ENCODE results near the gene ZNF311.
A peak's percentile ranks its signal among the peaks of the same experiment; 100 is the strongest.

ZNF311 gene

DNA sequence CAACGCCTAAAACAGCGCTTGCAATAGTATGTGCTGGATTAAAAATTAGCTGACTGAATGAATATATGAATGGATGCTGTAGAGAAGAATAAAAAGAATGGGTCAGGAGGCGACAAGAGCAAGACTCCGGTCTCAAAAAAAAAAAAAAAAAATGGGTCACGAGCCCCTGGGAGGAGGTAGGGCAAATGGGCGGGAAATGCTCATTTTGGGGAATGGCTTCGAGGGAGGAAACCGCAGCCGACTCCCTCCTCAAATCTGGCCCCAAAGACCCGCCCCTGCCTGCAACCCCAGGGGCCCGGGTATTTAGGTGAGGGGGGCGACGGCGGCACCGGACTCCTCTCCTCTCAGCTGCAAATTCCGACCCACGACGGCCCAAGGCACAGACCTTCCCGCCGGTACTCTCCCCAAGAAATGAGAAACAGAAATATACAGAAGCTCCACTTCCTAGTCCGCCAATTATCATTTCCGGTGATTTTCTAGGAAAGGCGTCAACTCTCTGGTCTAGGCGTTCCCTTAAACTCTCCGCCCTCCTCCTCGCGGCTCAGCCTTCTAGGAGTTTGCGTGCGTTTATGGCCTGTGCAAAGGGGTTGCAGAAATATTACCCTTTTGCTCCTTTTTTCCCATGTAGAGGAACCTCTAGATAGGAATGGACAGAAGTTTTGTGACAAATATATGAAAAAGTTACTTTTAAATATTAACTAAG lies at the start of gene ZNF311:
Gene ZNF311 (minus strand): TSS at position 133 of the 703 bp plus-strand sequence. CDS start 1,361 bp downstream, outside the sequence.
- peak; percentile 37 for DNase-seq (ENCODE audit: low spot score)

DNA sequence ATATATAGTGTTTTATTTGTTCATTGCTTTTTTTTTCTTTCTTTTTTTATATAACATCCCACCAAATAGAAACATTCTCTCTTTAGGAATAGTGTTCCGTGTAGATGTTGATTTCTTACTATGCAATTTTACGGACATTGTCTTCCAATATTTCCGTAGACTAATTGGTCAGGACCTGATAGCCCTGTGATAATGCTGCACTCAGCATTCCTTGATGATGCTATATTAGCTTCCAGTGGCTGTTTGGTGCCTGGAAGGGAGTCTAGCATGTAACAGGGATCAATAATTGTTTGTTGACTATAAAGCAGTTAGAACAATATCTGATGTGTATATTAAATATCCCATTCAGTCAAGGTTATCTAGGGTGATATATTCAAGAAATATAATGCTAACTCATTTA lies 46.6 kb upstream of the ZNF311 start:
- no peak for DNase-seq (ENCODE audit: low spot score)

DNA sequence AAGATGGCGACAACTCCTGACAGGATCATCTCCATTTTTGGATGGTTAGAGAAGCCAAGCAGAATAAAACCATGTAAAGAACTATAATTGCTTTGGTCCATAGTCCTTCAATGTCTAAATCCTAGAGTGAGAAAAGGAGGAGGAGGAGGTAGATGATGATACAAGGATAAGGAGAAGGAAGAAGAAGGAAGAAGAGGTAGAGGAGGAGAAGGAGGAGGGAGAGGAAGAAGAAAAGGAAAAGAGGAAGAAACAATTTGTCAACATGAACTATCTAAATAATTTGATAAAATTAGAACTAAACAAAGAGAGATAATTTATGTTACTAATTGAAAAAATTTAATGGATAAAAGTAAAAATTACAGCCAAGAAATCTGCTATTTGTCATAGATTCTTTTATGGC lies 40.0 kb upstream of the ZNF311 start, which contains the start of gene OR2W1:
Gene OR2W1 (minus strand): TSS at position 101 of the 400 bp plus-strand sequence. CDS start 0 bp downstream, at position 101.
- DNase-seq (ENCODE audit: low spot score) = no peak

DNA sequence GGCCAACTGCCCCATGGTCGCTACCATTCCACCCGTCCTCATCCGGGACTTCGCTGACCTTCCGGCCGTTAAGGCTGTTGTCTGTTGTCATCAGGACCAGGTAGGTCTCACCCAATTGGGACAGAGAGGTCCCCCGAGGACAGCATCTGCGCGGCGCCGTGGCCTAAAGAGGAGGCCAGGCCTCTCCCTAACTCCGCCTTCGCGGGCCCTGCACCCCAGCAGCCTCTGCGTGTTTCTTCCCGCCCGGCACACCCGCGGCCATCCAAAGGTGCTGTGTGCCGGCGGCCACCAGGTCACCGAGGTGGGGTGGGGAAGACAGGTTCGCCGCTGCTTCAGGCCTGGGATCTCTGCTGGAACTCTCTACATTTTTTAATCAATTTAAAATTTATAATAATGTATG lies 30.8 kb upstream of the ZNF311 start:
- no peak for DNase-seq (ENCODE audit: low spot score)

DNA sequence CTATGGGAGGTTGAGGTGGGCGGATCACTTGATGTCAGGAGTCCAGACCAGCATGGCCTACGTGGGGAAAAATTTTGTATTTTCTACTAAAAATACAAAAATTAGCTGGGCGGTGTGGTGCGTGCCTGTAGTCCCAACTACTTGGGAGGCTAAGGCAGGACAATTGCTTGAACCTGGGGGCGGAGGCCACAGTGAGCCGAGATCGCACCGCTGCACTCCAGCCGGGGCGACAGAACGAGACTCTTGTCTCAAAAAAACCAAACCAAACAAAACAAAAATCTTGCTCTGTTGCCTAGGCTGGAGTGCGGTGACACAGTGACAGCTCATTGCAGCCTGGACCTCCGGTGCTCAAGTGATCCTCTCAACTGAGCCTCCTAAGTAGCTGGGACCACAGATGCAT lies 23.7 kb upstream of the ZNF311 start:
- DNase-seq (ENCODE audit: low spot score) = no peak

DNA sequence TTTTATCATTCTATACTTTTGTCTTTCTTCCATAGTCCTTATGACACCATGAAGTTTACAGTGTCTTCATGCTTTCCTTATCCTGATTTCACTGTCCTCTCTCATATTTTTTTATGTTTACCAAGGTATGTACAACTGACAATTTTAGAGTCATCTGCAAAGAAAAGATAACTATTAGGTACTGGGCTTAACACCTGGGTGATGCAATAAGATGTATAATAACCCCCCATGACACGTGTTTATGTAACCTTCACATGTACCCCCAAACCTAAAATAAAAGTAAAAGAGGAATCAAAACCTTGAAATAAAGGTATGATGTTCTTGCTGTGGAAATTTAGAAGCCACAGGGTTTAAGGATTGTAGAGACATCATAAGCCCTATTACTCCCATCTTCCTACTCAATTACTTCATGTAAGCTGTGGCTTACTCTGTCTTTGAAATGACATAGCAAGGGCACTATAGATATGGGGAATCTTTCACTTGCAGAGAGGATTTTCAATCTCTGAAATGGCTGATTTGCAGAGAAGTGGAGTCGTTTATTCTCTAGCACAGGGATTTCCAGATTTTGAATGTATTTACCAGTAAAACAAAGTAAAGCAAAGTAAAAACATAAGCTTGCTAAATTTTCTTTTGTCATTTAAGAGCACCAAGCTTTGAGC lies 20.9 kb upstream of the ZNF311 start:
- no peak for DNase-seq (ENCODE audit: low spot score)

DNA sequence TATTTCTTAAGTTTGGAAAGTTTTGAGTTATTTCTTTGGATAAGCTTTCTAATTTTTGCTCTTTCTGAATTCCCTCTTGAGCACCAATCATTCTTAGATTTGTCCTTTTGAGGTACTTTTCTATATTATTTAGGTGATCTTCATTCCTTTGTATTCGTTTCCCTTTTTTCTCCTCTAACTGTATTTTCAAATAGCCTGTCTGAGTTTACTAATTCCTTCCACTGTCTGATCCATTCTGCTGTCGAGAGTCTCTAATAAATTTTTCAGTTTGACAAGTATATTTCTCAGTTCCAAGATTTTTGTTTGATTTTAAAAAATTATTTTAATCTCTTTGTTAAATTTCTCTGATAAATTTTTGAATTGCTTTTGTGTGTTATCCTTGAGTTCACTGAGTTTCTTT lies 16.3 kb upstream of the ZNF311 start:
- DNase-seq (ENCODE audit: low spot score) = no peak

DNA sequence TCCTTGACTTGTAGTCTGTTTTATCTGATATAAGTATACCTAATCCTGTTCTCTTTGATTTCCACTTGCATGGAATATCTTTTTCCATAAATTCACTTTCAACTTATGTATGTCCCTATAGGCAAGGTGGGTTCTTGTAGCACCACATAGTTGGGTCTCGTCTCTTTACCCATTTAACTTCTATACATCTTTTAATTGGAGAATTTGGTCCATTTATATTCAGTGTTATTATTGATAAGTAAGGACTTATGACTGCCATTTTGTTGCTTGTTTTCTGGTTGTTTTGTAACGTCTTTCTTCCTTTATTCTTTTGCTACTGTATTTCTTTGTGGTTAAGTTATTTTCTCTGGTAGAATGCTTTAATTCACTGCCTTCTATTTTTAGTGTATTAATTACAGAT lies 14.5 kb upstream of the ZNF311 start:
- DNase-seq (ENCODE audit: low spot score) = no peak

DNA sequence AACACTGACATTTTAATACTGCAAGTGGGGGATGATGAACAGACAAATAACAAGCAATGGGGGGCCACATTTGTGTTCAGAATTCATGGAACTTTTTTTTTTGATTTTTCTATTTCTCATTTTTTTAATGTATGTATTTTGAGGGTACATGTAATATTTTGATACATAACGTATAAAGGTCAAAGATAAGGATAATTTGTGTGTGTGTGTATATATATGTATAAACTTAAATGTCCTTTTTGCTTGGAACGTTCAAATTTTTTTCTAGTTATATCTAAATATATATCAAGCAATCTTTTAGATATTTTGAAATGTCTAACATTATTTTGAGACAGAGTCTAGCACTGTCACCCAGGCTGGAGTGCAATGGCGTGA lies 12.3 kb upstream of the ZNF311 start:
- no peak for DNase-seq (ENCODE audit: low spot score)

DNA sequence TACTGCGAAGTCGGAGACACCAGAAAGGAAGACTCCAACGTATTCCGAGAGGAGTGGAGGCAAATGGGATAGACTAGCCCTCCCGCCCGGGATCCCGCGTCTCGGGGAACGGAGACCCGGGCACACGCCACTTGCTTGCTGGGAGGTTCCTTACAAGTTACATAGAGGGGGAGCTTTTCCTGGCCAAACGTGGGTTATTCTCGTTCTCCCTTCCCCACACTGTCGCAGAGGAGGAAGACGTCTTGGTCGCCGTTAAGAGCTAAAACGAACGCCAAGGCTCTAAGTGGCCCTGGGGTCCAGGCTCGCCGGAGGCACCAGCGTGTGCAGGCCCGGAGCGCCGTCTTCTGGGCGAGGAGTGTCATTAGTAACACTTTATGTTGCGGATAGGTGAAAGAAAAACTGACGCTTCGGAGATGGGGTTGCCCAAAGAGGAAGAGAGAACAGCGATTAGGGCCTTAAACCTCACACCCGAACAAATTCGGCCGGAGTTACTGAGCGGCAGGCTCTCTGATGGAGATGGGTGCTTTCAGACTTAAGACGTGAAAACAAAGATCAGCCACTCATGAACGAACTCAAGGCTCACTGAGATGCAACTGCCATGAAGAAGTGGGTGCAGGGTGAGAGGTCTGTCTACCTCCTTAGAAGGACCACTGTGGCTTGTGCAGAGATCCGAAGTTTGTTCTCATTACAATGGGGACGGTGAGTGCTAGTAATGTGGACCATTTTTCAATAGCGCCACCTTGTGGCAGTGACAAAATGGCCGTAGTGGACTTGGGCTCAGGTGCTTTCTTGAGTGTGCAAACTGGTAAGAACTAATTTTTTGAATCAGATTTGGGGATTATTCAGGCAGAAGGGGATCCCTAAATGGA lies 11.7 kb upstream of the ZNF311 start:
- DNase-seq (ENCODE audit: low spot score) = peak; percentile 90

DNA sequence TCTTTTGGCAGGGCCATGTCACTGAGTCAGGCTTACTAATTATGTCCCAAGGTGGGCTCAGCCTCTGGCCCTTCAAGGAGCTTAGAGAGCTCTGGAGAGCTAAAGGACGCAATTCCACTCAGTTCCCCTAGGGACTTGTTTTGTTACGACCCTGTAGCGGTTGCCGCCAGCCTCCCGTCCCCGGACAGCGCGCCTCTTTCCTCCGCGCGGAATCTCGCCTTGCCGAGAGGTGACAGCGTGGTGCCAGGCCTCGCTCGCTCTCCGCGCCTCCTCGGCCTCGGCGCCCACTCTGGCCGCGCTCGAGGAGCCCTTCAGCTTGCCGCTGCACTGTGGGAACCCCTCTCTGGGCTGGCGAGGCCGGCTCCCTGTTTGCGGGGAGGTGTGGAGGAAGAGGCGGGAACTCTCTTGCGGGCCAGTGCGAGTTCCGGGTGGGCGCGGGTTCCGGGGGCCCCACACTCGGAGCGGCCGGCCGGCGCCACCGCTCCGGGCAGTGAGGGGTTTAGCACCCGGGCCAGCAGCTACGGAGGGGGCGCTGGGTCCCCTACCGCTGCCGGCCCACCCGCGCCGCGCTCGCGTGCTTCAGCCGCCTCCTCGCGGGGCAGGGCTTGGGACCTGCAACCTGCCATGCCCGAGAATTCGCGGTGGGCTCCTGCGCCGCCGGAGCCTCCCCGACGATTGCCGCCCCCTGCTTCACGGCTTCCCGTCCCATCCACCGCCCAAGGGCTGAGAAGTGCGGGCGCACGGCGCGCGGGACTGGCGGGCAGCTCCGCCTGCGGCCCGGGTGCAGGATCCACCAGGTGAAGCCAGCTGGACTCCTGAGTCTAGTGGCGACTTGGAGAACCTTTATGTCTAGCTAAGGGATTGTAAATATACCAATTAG lies 9.9 kb upstream of the ZNF311 start:
- no peak for DNase-seq (ENCODE audit: low spot score)

DNA sequence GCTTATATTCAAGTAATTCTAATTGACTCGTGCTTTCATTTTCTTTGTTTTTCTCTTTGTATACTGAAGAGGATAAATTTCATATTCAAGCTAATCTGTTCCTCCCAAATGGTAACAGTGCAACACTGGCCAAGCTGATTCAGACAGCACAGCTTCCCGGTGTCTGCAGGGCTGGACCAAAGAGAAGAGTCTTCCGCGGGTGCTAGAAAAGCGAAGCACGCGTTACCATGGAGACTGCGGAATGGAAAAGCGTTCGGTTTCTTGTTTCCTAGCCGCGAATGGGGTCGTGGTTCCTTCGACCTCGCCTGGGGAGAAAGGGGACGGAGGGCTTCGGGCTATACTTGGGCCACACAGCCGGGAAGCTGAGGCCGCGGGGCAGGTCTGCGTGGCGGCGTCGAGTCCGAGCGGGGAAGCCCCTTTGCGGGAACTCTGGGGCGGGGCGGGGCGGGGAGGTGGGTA lies 6.2 kb upstream of the ZNF311 start:
- DNase-seq (ENCODE audit: low spot score) = peak; percentile 29

DNA sequence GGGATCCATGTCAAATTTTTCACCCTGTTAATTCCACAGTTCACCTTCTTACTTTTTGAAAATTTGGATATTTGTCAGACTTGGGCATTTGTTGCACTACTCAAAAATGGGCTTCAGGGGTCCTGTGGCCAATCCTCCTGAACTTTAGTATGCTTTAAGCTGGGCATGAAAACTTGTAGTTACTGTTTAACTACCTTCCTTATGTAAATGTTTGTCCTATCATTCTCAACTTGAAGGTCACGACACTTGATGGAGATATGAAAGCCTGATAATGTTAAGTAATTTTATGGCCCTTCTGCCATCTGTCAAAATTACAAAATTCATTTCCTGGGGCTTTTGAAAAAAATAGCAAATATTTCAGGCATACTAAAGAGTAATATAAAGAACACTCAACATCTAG lies 4.2 kb upstream of the ZNF311 start:
- no peak for DNase-seq (ENCODE audit: low spot score)

DNA sequence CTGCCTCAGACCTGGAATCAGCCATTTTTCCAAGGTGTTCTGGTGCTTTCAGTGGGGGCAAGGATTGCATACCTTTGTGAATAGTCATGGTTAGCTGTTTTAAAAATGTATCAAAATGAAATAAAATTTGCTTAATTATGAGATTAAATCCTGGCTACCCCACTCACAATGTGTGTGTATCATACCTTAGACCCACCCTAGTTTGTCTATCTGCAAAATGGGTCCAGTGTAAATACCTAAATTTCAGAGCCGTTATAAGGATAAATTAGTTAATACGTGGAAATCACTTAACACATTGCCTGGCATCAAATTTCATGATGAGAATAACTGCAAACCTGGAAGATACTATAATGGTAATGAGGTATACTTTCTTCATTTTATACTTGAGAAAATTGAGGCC lies 3.0 kb upstream of the ZNF311 start:
- no peak for DNase-seq (ENCODE audit: low spot score)

DNA sequence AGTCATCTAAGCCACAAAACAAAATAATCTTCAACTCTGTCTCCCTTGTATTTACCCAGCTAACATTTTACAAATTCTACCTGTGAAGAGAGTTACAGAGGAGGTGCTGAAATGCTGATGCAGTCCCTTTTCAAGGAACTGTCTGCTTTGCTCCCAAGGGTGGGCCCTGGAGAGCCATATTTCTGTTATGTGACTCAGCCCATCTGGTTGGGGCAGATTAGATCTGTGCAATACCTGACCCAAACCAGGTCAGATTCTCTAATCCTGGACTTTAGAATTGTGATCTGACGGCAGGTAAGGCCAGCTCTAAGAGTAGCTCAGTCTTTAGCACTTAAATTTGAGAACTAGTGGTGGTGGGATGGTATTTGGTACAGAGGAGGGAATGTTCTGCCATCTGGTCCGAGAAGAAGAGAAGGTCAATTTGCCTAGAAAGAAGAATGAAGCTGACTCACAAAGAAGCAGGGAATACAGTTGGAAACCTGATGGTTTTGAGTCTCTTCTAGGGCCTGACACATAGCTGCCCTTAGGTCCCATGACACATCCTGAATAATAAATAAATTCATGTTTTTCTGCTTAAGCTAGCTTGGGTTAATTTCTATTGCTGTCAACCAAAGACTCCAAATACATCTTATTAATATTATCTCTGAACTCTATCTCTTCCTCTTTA lies 8.1 kb downstream of the ZNF311 start:
- DNase-seq (ENCODE audit: low spot score) = no peak

DNA sequence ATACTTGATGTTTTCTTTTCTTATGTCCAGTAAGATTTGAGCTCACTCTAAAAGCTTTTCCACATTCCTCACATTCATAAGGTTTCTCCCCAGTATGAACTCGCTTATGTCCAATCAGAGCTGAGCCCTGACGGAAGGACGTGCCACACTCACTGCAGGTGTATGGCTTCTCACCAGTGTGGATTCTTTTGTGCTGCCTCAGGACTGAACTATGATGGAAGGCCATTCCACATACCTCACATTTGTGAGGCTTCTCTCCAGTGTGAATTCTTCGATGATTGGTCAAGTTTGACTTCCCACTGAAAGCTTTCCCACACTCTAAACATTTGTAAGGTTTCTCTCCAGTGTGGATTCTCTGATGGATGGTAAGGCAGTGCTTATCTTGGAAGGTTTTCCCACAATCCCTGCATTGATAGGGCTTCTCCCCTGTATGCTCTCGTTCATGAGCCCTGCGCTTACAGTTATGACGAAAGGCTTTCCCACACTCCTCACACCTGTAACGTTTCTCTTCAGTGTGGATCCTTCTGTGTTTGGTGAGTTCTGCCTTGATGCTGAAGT lies 9.9 kb downstream of the ZNF311 start:
- no peak for DNase-seq (ENCODE audit: low spot score)

DNA sequence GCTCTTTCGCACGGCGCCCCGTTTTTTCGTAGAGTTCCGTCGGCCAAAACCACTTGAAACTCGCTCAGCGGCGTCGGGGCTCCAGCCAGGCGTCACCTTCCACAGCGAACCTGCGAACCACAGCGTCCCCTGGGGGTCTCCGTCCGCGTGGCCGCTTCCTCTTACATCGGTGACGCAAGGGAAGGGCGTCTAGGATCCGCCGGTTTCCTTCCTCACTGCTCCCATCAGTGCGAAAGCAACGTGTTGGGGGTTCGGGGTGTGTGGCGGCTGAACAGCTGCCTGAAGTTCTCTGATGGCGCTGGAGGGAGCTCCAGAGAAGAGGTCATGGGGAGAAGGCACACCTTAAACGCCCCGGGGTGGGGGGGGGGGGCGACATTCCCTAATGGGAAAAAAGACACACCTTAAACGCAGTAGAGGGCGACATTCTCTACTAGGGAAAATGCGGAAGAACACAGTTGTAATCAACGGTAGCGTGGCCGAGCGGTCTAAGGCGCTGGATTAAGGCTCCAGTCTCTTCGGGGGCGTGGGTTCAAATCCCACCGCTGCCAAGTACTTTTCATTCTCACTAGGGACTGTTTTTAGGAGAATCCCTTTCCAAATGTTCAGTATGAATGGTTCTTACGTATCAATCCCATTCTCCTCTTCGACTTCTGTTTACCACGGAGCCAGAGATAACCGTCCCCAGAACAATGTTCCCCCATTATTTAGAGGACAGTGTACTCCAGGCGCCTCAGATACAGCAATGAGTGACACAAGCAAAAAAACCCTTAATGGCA lies 16.4 kb downstream of the ZNF311 start:
- peak; percentile 83 for DNase-seq (ENCODE audit: low spot score)

DNA sequence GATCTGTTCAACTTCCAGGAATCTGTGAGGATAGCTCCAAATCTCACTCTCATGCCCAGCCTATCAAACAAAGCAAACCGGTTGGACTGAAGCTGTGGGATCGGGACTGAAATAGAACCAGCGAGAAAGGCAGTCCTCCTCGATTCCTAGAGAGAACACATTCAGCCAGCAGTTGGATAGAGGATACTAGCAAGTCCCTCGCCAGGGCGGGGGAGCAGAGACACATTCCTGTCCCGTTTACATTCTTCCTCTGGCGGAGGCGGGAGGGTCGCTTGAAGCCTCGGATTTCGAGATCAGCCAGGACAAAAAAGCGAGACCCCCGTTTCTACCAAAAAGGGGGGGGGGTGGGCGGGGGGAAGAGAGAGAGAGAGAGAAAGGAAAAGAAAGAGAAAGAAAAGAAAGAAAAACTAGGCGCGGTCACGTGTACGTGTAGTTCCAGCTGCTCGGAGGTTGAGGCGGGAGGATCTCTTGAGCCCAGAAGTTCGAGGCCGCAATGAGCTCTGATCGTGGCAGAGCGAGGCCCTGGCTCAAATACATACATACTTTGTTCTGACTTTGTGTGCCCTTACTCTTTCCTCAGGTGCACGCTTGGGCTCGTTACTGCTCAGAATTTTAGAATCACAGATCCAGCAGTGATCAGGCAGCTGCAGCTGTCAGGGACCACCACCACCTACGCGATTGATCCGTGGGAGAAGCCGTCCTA lies 19.5 kb downstream of the ZNF311 start:
- no peak for DNase-seq (ENCODE audit: low spot score)

DNA sequence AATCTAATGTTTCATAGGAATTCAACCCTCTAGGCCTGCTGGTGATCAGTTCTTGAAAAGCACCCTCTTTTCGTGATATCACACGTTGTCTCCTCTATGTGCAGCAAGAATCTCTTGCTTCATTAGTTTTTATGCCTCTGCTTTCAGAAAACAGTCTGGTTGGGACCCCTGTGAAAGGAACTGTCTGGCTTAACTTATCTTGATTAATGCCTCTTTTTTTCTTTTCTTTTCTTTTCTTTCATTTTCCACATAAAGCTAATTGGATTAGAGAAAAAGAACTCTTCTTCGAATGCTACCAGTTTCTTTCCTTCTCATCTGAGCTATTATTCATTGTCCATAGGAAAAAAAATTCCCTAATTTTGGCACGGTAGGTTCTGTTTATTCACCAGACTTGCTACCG lies 21.3 kb downstream of the ZNF311 start:
- no peak for DNase-seq (ENCODE audit: low spot score)

Measured in hematopoietic multipotent progenitor cell treated with erythropoietin and hydrocortisone succinate and interleukin-3 and kit ligand, for 17 days (in vitro differentiated cells).